ENCODE measurements around the gene SDCBP2.

SDCBP2 gene

GRCh38 chr20:1306316-1307135, 22.4 kb downstream of the SDCBP2 start:
- TF ChIP-seq CTCF (IDR thresholded peaks at IDR 0.05; ENCODE audit: borderline replicate concordance, insufficient read depth, low read depth, low read length): no peak
- H3K4me3 ChIP-seq (ENCODE audit: low read depth, low read length): no peak overlapping the region

- TF ChIP-seq CTCF (IDR thresholded peaks at IDR 0.05; ENCODE audit: borderline replicate concordance, insufficient read depth, low read depth, low read length): no peak
- no peak overlapping the region for H3K4me3 ChIP-seq (ENCODE audit: low read depth, low read length)
These were observed 23.2 kb downstream of the SDCBP2 start for GRCh38 chr20:1305712-1306111.

- H3K4me3 ChIP-seq (ENCODE audit: low read depth, low read length): no peak overlapping the region
- TF ChIP-seq CTCF (IDR thresholded peaks at IDR 0.05; ENCODE audit: borderline replicate concordance, insufficient read depth, low read depth, low read length): no peak
These were observed 24.0 kb downstream of the SDCBP2 start for GRCh38 chr20:1304710-1305515.

- no peak for TF ChIP-seq CTCF (IDR thresholded peaks at IDR 0.05; ENCODE audit: borderline replicate concordance, insufficient read depth, low read depth, low read length)
- no peak overlapping the region for H3K4me3 ChIP-seq (ENCODE audit: low read depth, low read length)
These were observed 26.0 kb downstream of the SDCBP2 start for GRCh38 chr20:1302685-1303541.

GRCh38 chr20:1301031-1301529, 27.9 kb downstream of the SDCBP2 start:
- H3K4me3 ChIP-seq (ENCODE audit: low read depth, low read length): no peak overlapping the region
- no peak for TF ChIP-seq CTCF (IDR thresholded peaks at IDR 0.05; ENCODE audit: borderline replicate concordance, insufficient read depth, low read depth, low read length)

GRCh38 chr20:1300083-1300840, 28.7 kb downstream of the SDCBP2 start:
- no peak for TF ChIP-seq CTCF (IDR thresholded peaks at IDR 0.05; ENCODE audit: borderline replicate concordance, insufficient read depth, low read depth, low read length)

More at GRCh38 chr20:1300083-1300840, 28.7 kb downstream of the SDCBP2 start:
- H3K4me3 ChIP-seq (ENCODE audit: low read depth, low read length): no peak overlapping the region

All from GM12875 (cell line).